Kidney tubule cell (primary cell): ENCODE measurements around the gene GOLGA2.

Experiments used
- DNase-seq: peaks from one replicate; pipeline ENCODE4 v3.0.0-alpha.2; 2018; ENCODE audit warnings: low spot score

The GOLGA2 gene, protein sequence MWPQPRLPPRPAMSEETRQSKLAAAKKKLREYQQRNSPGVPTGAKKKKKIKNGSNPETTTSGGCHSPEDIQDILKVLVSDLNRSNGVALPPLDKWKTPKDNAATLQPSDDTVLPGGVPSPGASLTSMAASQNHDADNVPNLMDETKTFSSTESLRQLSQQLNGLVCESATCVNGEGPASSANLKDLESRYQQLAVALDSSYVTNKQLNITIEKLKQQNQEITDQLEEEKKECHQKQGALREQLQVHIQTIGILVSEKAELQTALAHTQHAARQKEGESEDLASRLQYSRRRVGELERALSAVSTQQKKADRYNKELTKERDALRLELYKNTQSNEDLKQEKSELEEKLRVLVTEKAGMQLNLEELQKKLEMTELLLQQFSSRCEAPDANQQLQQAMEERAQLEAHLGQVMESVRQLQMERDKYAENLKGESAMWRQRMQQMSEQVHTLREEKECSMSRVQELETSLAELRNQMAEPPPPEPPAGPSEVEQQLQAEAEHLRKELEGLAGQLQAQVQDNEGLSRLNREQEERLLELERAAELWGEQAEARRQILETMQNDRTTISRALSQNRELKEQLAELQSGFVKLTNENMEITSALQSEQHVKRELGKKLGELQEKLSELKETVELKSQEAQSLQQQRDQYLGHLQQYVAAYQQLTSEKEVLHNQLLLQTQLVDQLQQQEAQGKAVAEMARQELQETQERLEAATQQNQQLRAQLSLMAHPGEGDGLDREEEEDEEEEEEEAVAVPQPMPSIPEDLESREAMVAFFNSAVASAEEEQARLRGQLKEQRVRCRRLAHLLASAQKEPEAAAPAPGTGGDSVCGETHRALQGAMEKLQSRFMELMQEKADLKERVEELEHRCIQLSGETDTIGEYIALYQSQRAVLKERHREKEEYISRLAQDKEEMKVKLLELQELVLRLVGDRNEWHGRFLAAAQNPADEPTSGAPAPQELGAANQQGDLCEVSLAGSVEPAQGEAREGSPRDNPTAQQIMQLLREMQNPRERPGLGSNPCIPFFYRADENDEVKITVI

DNA sequence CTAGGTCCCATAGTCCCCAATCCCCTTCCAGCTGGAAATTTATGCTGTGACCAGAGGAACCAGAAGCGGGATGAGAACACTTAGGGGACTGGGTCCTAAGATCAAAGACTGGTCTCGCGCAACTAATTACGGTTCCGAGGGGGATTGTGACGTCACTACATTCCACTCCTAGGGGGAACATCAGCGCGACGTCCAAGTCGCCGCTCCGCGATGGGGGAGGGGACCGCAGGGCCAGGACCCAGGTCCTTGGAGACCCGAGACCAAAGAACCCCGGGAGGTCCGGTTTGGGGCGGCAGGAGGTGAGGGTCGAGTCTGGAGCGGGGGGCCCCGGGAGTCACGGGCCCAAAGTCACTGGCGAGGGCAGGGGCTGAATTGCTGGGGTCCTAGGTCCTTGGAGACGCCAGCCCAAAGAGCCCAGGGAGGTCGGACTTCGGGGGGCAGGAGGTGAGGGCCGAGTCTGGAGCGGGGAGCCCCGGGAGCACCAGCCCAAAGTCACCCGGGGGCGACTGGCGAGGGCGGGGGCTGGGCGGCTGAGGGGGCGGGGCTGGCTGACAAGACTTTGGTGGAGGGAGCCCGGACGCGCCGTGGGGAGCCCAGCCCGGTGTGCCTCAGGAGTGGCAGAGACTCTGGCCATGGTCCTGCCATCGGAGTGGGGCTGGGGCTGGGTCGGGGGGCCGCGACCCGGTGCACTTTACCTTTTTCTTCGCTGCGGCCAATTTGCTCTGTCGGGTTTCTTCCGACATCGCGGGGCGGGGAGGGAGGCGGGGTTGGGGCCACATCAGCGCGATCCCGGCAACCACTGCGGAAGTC is at the start of gene GOLGA2:
Gene GOLGA2, minus strand, starts transcription at position 810 of the 810 bp plus-strand sequence. Its CDS starts 31 bp downstream, at position 779.
- peak; percentile 18 for DNase-seq

DNA sequence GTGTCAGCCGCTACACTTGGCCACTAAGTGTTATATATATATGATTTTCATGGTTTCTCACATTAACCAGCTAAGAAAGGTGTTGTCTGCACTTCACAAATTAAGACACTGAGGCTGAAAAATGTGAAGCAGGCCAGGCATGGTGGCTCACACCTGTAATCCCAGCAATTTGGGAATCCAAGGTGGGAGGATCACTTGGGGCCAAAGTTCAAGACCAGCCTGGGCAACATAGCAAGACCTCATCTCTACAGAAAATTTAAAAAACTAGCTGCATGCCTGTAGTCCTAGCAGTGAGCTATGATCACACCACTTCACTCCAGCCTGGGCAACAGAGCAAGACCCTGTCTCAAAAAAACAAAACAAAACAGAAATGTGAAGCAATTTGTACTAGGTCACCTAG is 48.6 kb upstream of the GOLGA2 start:
- DNase-seq, result no peak

DNA sequence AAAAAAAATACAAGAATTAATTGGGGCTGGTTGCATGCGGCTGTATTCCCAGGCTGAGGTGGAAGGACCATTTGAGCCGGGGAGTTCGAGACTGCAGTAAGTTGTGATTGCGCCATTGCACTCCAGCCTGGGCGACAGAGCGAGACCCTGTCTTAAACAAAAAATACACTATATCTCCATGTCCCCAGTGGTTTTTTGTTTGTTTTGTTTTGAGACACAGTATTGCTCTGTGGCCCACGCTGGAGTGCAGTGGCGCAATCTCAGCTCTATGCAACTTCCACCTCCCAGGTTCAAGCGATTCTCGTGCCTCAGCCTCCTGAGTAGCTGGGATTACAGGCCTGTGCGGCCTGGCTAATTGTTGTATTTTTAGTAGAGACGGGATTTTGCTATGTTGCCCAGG is 48.0 kb upstream of the GOLGA2 start:
- DNase-seq, result no peak

DNA sequence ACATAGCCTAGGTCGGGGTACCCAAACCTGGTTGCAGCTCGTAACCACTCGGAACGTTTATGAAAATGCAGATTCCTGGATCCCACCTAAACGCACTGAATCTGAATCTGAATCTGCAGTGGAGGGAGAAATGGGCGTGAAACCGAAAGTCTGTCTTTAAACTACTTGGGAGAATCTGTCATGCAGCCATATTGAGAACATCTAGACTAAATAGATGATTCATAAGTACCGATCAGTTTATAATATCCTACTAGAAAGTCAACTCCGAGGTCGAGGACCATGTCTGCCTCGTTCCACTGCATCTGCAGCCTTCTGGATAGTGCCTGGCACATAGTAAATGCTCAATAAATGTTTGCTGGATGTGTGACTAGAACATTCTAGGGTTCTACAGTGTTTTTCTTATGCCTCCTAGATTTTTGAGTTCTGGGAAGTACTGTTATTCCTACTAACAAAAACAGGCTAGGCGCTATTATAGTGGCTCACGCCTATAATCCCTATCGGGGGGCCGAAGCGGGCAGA is 47.5 kb upstream of the GOLGA2 start:
- DNase-seq, result peak; percentile 41

DNA sequence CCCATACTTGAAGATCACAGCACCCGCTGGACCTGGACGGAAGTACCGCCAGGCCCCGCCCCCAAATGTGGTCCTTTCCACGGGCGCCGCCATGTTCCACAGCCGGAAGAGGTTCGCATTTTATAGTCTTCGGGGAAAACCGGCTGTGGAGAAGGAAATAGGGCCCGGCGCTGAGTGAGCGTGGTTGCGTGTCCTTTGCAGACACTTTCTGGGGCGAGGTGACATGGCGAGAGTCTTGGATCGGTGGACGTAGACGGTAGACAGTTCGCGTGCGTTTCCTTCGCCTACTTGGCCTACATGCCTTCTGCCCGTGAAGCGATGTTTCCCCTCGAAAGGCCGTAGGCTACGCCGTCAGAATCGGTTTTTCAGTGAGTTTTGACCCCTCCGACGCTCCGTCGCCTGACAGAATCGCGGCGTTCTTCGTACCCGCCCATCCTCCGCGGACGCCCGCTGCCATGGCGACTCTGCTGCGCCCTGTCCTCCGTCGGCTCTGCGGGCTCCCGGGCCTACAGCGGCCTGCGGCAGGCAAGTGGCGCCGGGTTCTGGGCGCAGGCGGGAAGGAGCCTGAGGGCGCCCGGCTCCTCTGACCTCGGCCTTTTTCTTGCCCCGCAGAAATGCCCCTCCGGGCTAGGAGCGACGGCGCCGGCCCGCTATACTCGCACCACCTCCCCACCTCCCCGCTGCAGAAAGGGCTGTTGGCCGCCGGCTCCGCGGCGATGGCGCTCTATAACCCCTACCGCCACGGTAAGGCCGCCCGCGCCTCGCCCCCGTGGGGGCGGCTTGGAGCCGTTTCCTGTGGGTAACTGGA is 46.8 kb upstream of the GOLGA2 start, which contains the start of the genes COQ4 and TRUB2:
Gene COQ4, plus strand, starts transcription at position 436 of the 808 bp plus-strand sequence. Its CDS starts 20 bp downstream, at position 456.
Gene TRUB2, minus strand, starts transcription at position 44 of the 808 bp plus-strand sequence. Its CDS starts 39 bp downstream, at position 5.
- peak; percentile 94 for DNase-seq

DNA sequence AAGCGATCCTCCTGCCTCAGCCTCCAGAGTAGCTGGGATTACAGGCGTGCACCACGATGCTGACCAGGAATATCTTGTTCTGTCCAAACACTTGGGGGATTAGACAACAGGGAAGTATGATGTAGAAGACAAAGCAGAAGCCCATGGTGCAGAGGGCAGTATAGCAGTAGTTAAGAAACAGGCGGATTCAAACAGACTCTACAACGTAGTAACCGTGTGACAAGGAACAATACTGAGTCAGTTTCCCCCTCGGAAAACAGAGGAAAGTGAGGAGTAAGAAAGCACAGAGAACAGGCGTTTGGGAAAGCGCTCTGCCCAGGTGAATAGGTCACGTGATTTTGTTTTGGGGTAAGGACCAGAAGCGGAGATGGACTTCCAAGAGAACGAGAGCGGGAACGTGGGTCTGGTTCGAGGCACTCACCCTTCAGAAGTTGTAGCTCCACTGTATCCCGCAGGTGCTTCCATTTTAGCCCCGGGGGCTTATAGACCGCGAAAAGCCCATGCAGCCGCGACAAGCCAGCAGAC is 46.1 kb upstream of the GOLGA2 start:
- DNase-seq, result no peak

DNA sequence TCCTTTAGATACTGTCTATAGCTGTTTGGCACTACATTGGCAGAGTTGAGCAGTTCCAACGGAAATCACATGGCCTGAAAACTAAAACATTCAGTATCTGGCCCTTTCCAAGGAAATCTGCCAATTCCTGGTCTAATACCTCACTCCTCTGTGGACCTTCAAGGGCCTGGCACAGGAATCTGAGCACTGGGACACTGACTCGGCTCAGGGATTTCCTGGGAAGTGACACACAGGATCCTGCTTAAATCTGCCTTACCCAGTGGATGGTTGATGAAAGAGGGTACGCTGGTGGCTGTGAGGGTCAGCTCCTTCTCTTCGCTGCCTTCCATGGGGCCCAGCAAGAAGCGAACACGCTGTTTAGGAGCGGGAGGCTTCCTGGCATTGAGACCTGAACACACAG is 45.5 kb upstream of the GOLGA2 start:
- no peak for DNase-seq

DNA sequence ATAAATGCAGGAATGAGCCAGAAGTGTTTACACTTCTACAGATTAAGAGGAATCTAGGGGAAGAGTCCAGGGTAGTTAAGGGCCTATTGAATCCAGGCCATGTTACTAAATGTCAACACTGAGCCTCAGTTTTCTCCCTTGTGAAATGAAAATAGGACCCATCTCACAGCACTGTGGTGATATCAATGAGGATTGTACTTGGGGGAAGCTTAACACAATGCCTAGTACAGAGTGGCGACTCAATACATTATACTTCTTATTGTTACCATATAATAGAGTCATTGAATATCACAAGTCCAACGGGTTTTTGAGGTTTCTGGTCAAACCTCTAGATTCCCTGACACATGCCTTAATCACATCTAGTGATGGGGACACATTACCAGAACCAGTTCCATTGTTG is 41.8 kb upstream of the GOLGA2 start:
- DNase-seq, result no peak

DNA sequence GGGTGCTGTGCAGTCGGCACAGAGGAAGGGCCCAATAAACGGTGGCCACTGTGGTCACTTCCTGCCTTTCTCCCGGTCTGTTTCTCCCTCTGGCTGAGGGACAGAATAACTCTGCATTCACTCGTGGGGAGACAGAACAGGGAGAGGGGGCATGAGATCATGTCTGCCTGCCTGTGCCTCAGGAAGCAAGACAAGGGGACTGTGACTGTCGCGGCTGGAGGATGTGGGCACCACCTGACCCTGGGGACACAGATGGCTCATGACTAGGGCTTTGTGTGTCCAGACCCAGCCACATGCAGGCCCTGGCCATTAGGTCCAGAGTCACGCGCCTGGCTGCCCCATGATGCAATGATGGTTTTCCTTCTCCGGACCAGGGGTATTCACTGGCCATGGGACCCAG is 40.6 kb upstream of the GOLGA2 start:
- DNase-seq, result no peak

DNA sequence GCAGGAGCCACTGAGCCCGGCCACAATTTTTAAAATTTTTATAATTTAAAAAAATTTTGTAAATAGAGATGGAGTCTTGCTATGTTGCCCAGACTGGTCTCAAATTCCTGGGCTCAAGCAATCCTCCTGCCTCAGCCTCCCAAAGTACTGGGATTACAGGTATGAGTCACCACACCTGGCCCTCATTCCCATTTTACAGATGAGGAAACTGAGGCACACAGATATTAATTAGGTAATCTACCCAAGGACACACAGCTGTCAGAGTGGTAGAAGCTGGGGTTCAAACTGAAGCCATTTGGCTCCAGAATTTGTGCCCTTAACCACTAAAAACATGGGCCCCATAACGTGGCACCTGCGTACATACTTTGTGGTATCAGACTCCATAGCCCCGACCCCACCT is 38.9 kb upstream of the GOLGA2 start:
- no peak for DNase-seq

DNA sequence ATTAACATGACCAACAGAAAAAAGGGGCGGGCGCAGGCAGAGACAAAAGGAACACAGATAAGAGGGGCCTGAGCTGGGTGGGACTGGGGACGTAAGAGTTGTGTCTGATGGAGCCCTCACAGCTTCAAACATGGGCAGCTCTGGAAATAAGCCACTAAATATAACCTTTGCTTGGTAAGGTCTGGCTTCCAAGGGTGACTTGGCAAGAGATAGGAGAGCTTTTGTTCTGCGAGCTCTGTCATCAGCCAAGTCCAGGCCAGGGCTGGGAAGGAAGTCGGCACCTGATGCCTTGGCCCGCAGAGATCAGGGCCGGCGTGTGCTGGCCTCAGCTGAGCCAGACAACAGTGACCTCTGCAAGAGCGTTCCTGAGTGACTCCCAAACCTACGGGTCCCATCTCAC is 34.7 kb upstream of the GOLGA2 start:
- DNase-seq, result no peak

DNA sequence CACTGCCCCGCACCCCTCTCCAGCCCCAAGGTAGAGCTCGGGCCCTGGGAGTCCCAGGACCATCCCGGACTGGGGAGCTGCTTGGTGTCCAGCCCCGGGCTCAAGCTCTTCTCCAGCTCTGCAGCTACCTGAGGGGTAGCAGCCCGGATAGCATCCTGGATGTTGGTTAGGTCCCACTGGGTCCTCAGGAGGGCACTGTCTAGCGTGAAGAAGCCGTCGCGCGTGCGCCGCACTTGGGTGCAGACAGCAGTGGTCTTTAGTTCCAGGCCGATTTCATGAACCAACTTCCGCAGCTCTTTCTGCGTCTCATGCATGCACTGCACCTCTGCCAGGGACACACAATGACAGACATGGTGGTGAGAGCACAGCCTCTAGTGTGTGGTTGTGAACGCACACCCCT is 33.7 kb upstream of the GOLGA2 start:
- no peak for DNase-seq

DNA sequence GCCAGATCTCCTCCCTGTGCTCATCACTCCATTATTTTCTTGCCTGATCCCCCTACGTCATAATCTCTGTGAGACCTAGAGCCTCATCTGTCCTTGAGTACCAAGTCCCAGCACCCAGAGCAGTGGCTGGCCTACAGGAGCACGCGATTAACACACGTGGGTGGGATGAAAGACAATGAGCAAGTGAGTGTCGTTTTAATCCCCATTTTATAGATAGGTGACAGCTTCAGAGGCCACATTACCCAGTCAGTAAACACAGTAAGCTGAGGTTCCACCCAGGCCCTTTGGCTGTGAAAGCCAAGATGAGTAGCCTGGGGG is 29.1 kb upstream of the GOLGA2 start:
- no peak for DNase-seq

DNA sequence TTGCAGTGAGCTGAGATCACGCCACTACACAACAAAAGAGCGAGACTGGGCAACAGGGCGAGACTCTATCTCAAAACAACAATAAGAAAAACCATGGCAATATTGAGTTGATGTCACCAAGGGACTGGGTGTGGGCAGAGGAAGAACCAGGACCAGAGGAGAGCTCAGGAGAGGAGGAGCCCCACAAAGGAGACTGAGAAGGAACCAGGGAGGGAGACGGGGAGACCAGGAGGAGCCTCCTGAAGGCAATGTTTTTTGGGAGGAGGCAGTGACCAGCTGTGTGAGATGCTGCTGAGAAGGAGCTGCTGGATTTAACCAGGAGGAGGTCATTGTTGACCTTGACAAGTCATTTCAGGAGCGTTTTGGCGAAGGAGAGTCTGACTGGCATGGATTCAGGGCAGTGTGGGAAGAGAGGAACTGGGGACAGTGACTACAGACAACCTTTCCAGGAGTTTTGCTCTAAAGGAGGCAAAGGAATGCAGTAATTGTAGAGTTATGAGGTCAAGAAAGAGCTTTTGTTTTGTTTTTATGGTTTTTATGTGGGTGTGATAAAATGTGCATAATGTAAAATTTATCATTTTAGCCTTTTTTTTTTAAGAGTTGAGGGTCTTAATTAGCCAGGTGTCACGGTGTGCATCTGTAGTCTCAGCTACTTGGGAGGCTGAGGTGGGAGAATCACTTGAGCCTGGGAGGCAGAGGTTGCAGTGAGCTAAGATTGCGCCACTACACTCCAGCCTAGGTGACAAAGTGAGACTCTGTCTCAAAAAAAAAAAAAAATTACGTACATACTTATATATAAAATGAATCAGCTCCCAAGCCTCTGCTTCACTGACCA is 28.5 kb upstream of the GOLGA2 start:
- no peak for DNase-seq

DNA sequence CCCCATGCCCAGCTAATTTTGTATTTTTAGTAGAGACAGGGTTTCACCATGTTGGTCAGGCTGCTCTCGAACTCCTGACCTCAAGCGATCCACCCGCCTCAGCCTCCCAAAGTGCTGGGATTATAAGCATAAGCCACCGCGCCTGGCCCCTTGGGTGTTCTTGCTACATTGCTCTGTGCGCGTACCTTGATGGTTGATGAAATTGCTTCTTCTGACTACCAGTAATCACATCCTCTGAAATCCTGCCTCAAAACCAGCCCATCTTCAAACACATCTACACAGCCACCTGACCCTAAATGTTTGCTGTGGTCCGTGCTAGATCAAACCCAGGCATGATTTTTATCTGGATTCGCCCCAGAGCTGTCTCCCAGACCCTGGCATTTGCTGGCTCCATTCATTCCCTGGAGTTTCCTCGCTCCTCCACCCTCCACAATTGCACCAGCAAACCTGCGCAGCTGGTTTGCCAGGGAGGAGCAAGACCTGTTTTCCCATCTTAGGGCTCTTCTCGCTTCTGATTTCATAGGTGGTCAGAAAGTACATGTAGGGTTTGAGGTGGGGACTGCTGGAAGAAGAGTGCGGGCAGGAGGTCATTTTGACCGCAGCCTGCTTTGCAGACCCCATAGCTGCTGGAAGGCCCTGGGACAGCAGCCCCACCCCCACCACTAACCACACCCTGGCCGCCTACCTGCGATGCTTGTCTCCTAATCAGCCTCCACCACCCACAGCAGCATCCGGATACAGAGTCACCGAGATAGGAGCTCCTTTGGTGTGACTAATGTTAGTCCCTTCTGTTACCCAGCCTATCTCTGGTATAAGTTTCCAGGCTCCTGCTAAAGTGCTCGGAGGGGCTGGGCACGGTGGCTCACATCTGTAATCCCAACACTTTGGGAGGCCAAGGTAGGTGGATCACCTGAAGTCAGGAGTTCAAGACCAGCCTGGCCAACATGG is 23.0 kb upstream of the GOLGA2 start:
- no peak for DNase-seq

DNA sequence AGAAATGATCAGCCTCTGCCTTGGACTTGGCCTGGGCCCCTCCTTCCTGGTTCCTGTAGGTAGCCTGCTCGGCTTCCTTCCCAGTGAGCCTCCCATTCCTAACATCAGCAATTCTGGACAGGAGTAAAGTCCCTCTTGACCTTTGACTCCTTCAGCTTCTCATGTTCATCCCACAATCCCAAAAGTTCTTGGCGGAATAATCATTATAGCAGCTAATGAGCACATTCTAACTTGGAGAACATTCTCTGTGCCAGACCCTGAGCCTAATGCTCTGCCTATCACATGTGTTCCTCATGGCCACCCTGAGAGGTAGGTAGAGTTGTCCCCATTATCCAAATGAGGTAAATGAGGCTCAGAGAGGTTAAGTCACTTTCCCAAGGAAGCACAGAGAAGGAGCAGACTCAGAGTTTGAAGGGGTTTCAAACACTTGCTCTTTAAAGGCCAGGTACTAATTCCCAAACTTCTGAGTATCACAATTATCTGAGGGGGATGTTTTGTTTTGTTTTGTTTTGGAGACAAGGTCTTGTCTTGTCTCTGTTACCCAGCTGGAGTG is 21.5 kb upstream of the GOLGA2 start:
- no peak for DNase-seq

DNA sequence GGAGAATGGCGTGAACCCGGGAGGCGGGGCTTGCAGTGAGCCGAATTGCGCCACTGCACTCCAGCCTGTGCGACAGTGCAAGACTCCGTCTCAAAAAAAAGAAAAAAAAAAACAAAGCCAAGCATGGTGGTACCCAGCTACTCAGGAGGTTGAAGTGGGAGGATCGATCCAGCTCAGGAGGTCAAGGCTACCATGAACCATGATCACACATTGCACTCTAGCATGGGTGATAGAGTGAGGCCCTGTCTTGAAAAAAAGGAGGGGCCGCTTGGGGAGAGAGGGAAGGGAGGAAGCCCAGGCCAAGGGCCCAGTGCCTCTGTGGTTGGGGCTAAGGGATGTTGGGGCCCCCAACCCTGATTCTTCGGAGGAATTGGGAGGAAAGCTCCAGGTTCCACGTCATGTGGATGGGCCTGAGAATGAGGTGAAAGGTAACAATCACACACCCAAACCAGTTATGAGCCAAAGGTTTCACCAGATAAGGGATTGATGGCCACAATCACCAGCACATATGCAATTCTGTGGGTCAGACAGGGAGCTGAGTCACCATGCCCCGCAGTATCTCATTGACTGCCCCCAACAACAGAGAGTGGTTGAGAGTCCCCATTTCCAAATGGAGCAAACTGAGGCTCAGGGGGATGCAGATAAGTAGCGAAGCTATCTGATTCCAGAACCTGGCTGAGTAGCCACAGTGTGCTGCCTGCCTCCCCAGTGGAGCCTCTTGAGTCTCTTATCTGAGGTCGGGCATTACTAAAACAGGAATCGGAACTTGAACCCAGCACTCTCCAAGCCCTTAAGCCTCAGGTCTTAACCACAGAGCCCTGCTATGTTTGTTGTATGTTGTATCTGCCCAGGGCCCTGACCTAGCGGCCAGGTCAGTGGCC is 20.8 kb upstream of the GOLGA2 start:
- DNase-seq, result no peak
